HepG2 (cell line): ENCODE measurements around the gene TTLL4. TPM values are rescaled to one million over a fixed set of nuclear protein-coding genes. Genes with fewer than 3 reads are reported as not detected.

ENCODE experiments used
- CBX1 ChIP-seq: IDR thresholded peaks from one replicate; pipeline ENCODE4 v1.6.1; 2016; ENCODE audit warnings: antibody characterized with exemption, low read depth
- CHCHD3 ChIP-seq: sonication (generic); formaldehyde crosslinking; IDR thresholded peaks from 2 replicates; pipeline ENCODE4 v1.8.0; 2022; ENCODE audit warnings: mild to moderate bottlenecking, missing genetic modification reagents, moderate library complexity
- FOXP1 ChIP-seq, 2 experiments: fragments of 450-650 bp in 1 of 2; IDR thresholded peaks; 2 replicates each; pipeline ENCODE4 v1.6.1; 2017 to 2018; ENCODE audit warnings: antibody characterized with exemption in 1 of 2
- HMGA1 ChIP-seq: sonication (generic); formaldehyde crosslinking; conservative IDR thresholded peaks from 2 replicates; pipeline ENCODE4 v1.4.0; 2020; ENCODE audit warnings: missing genetic modification reagents
- HOXA3 ChIP-seq: sonication (generic); formaldehyde crosslinking; IDR thresholded peaks from 2 replicates; pipeline ENCODE4 v1.5.0; 2020; ENCODE audit warnings: missing genetic modification reagents
- NKX3-1 ChIP-seq: sonication (generic); formaldehyde crosslinking; IDR thresholded peaks from 2 replicates; pipeline ENCODE4 v1.5.0; 2020; ENCODE audit warnings: missing genetic modification reagents
- PITX1 ChIP-seq: sonication (generic); formaldehyde crosslinking; IDR thresholded peaks from 2 replicates; pipeline ENCODE4 v1.5.1; 2020; ENCODE audit warnings: mild to moderate bottlenecking, missing genetic modification reagents
- SCMH1 ChIP-seq: sonication (generic); formaldehyde crosslinking; IDR thresholded peaks from 2 replicates; pipeline ENCODE4 v1.9.0; 2021; ENCODE audit warnings: missing genetic modification reagents, mild to moderate bottlenecking, borderline replicate concordance
- SNAI1 ChIP-seq: sonication (generic); formaldehyde crosslinking; IDR thresholded peaks from 2 replicates; pipeline ENCODE4 v1.5.0; 2020; ENCODE audit warnings: mild to moderate bottlenecking, missing genetic modification reagents, borderline replicate concordance
- STAG1 ChIP-seq: sonication (generic); formaldehyde crosslinking; IDR thresholded peaks from 2 replicates; pipeline ENCODE4 v1.4.0; 2020; ENCODE audit warnings: missing genetic modification reagents
- TEAD3 ChIP-seq: optimal IDR thresholded peaks from 2 replicates; pipeline ENCODE3; 2016; ENCODE audit warnings: borderline replicate concordance
- TP53 ChIP-seq: sonication (generic); formaldehyde crosslinking; conservative IDR thresholded peaks from 2 replicates; pipeline ENCODE4 v1.4.0; 2020; ENCODE audit warnings: missing genetic modification reagents
- YY1 ChIP-seq: IDR thresholded peaks from 2 replicates; pipeline ENCODE4 v1.6.1; 2011; ENCODE audit warnings: low read length, low read depth, moderate library complexity, mild to moderate bottlenecking; ENCODE audit not compliant: insufficient read depth, insufficient replicate concordance
- ZNF10 ChIP-seq: sonication (generic); formaldehyde crosslinking; IDR thresholded peaks from 2 replicates; pipeline ENCODE4 v1.4.0; 2020; ENCODE audit warnings: mild to moderate bottlenecking, low read depth, missing genetic modification reagents, borderline replicate concordance
- ZNF205 ChIP-seq: IDR thresholded peaks from 2 replicates; pipeline ENCODE4 v1.6.1; 2018; ENCODE audit warnings: missing biosample characterization, missing genetic modification reagents
- ZNF674 ChIP-seq: sonication (generic); formaldehyde crosslinking; IDR thresholded peaks from 2 replicates; pipeline ENCODE4 v1.5.0; 2020; ENCODE audit warnings: low read depth, mild to moderate bottlenecking, missing genetic modification reagents
- ZNF75D ChIP-seq: sonication (generic); formaldehyde crosslinking; IDR thresholded peaks from 2 replicates; pipeline ENCODE4 v1.8.1; 2023; ENCODE audit warnings: missing genetic modification reagents, mild to moderate bottlenecking, borderline replicate concordance
- ZSCAN22 ChIP-seq: sonication (generic); formaldehyde crosslinking; IDR thresholded peaks from 2 replicates; pipeline ENCODE4 v1.4.0; 2020; ENCODE audit warnings: mild to moderate bottlenecking, missing genetic modification reagents
- polyA plus RNA-seq, 8 experiments: library from polyadenylated mRNA; depleted of rRNA in 3 of 8; stranded (reverse) in 7 of 8; unstranded in 1 of 8; fragments of >200 nt; fragmentation: Illumina TruSeq in 4 of 8; extraction: Trizol in 4 of 8; gene quantifications; 2 replicates each; pipeline versions ENCODE4 v1.2.1 to v1.2.3, GENCODE V29; 2011 to 2016; ENCODE audit warnings: low read depth in 4 of 8, missing spikeins in 1 of 8, mixed read lengths in 1 of 8; ENCODE audit not compliant: insufficient read depth in 1 of 8
- total RNA-seq, 5 experiments: library from RNA; depleted of rRNA; stranded (reverse); fragments of >200 nt; fragmentation: Illumina TruSeq; extraction: Trizol; gene quantifications; 2 replicates each; pipeline ENCODE4 v1.2.3, GENCODE V29; 2016; ENCODE audit warnings: low read depth in 1 of 5
- TF ChIP-seq, protein P1 (sequence below): sonication (generic); formaldehyde crosslinking; IDR thresholded peaks from 2 replicates; pipeline ENCODE4 v1.4.0; 2020; ENCODE audit warnings: missing genetic modification reagents
- TF ChIP-seq, protein P2 (sequence below): sonication (generic); formaldehyde crosslinking; IDR thresholded peaks from 2 replicates; pipeline ENCODE4 v1.8.0; 2022; ENCODE audit warnings: mild to moderate bottlenecking, missing genetic modification reagents
- TF ChIP-seq, protein P3 (sequence below): sonication (generic); formaldehyde crosslinking; IDR thresholded peaks from 2 replicates; pipeline ENCODE4 v1.4.0; 2020; ENCODE audit warnings: missing genetic modification reagents
- TF ChIP-seq, protein P4 (sequence below): sonication (generic); formaldehyde crosslinking; IDR thresholded peaks from 2 replicates; pipeline ENCODE4 v1.5.1; 2020; ENCODE audit warnings: mild to moderate bottlenecking, missing genetic modification reagents, borderline replicate concordance

Gene TTLL4
- total and polyA plus RNA-seq, 2 of the 13 experiments (the other 11 are each of a cell fraction or from before 2014, with no cell fraction given): 77.5 to 84.6 TPM

DNA sequence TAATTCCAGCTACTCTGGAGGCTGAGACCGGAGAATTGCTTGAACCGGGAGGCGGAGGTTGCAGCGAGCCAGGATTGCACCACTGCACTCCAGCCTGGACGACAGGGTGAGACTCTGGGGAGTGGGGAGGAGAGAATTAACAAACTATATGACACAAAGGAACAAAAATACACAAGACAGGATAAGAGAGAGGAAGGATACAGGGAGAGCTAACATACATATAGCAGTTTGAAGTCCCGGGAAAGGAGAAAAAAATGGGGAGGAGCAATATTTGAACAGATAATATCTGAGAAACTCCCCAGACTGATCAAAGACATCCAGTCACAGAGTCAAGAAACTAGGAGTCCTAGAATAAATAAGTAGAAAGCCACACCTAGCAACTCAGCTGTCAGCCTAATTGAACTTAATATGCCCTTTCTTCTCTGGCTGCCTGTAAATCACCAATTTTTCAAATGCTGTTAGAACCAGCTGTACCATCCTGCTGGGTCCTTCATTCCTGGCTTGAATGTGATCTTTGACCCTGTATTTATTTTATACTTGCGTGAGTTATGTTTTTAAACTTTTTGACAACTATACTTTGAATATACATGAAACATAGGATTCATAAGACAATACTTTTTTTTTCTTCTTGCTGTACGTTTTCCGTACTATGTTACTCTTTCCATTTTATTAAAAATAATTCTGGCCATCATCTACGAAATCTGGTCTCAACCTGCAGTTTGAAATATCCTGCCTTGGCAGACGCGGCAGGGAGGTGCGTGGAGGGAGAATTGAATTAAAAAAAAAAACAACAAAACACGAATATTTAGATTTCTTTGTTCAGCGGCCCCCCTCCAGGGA lies 70.4 kb downstream of the TTLL4 start (continued):
- TF ChIP-seq ZNF10 (CRISPR knock-in tag) (no peak), FOXP1 (IDR thresholded peaks at IDR 0.05) (0 out of 2 replicates have a peak, but pooled peaks have one; percentile 13), FOXP1 (CRISPR knock-in tag; IDR thresholded peaks at IDR 0.05) (no peak; the same call in 1 of the 2 replicates), ZNF205 (no peak), CBX1 (peak; percentile 36), PITX1 (CRISPR knock-in tag) (no peak), SNAI1 (peak; percentile 15), HMGA1 (CRISPR knock-in tag) (0 out of 2 replicates have a peak, but pooled peaks have one; percentile 78), STAG1 (no peak), TEAD3 (CRISPR knock-in tag) (peak; percentile 37), SCMH1 (no peak), ZNF75D (no peak), ZNF674 (no peak), TP53 (CRISPR knock-in tag) (no peak), CHCHD3 (no peak), ZSCAN22 (CRISPR knock-in tag) (no peak), YY1 (no peak), NKX3-1 (0 out of 2 replicates have a peak, but pooled peaks have one; percentile 51), HOXA3 (CRISPR knock-in tag) (peak; percentile 40; the same call in 1 of the 2 replicates)
- TF ChIP-seq, protein P1, sequence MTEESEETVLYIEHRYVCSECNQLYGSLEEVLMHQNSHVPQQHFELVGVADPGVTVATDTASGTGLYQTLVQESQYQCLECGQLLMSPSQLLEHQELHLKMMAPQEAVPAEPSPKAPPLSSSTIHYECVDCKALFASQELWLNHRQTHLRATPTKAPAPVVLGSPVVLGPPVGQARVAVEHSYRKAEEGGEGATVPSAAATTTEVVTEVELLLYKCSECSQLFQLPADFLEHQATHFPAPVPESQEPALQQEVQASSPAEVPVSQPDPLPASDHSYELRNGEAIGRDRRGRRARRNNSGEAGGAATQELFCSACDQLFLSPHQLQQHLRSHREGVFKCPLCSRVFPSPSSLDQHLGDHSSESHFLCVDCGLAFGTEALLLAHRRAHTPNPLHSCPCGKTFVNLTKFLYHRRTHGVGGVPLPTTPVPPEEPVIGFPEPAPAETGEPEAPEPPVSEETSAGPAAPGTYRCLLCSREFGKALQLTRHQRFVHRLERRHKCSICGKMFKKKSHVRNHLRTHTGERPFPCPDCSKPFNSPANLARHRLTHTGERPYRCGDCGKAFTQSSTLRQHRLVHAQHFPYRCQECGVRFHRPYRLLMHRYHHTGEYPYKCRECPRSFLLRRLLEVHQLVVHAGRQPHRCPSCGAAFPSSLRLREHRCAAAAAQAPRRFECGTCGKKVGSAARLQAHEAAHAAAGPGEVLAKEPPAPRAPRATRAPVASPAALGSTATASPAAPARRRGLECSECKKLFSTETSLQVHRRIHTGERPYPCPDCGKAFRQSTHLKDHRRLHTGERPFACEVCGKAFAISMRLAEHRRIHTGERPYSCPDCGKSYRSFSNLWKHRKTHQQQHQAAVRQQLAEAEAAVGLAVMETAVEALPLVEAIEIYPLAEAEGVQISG (CRISPR knock-in tag): peak; percentile 34; the same call in 1 of the 2 replicates
- TF ChIP-seq, protein P2, sequence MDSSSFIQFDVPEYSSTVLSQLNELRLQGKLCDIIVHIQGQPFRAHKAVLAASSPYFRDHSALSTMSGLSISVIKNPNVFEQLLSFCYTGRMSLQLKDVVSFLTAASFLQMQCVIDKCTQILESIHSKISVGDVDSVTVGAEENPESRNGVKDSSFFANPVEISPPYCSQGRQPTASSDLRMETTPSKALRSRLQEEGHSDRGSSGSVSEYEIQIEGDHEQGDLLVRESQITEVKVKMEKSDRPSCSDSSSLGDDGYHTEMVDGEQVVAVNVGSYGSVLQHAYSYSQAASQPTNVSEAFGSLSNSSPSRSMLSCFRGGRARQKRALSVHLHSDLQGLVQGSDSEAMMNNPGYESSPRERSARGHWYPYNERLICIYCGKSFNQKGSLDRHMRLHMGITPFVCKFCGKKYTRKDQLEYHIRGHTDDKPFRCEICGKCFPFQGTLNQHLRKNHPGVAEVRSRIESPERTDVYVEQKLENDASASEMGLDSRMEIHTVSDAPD: no peak
- TF ChIP-seq, protein P3, sequence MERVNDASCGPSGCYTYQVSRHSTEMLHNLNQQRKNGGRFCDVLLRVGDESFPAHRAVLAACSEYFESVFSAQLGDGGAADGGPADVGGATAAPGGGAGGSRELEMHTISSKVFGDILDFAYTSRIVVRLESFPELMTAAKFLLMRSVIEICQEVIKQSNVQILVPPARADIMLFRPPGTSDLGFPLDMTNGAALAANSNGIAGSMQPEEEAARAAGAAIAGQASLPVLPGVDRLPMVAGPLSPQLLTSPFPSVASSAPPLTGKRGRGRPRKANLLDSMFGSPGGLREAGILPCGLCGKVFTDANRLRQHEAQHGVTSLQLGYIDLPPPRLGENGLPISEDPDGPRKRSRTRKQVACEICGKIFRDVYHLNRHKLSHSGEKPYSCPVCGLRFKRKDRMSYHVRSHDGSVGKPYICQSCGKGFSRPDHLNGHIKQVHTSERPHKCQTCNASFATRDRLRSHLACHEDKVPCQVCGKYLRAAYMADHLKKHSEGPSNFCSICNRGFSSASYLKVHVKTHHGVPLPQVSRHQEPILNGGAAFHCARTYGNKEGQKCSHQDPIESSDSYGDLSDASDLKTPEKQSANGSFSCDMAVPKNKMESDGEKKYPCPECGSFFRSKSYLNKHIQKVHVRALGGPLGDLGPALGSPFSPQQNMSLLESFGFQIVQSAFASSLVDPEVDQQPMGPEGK (CRISPR knock-in tag): peak; percentile 75; the same call in 1 of the 2 replicates
- TF ChIP-seq, protein P4, sequence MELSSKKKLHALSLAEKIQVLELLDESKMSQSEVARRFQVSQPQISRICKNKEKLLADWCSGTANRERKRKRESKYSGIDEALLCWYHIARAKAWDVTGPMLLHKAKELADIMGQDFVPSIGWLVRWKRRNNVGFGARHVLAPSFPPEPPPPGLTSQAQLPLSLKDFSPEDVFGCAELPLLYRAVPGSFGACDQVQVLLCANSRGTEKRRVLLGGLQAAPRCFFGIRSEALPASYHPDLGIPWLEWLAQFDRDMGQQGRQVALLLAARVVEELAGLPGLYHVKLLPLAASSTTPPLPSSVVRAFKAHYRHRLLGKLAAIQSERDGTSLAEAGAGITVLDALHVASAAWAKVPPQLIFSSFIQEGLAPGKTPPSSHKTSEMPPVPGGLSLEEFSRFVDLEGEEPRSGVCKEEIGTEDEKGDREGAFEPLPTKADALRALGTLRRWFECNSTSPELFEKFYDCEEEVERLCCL (CRISPR knock-in tag): no peak
